H9 (cell line): Measurements from ENCODE around the gene YDJC. TPM values are rescaled to one million over a fixed set of nuclear protein-coding genes. Genes with fewer than 3 reads are reported as not detected.

Experiments
- DNase-seq: peaks from one replicate; pipeline ENCODE4 v3.0.0-alpha.2; 2017
- H2AFZ ChIP-seq: one replicate; pipeline ENCODE4 v1.6.1; 2013; ENCODE audit warnings: mild to moderate bottlenecking, low read length, control low read depth, moderate library complexity
- H2AK5ac ChIP-seq: 2 replicates; pipeline ENCODE4 v1.6.1; 2013; ENCODE audit warnings: low read length, control low read depth, mixed read lengths; ENCODE audit not compliant: insufficient read length
- H2BK120ac ChIP-seq: one replicate; pipeline ENCODE4 v1.6.1; 2013; ENCODE audit warnings: low read depth, mild to moderate bottlenecking, low read length, control low read depth, inconsistent platforms; ENCODE audit not compliant: poor library complexity, severe bottlenecking
- H2BK12ac ChIP-seq: 2 replicates; pipeline ENCODE4 v1.6.1; 2013; ENCODE audit warnings: low read length, control low read depth, mixed read lengths, low read depth; ENCODE audit not compliant: insufficient read length
- H2BK15ac ChIP-seq: 2 replicates; pipeline ENCODE4 v1.6.1; 2013; ENCODE audit warnings: low read depth, low read length, control low read depth
- H2BK20ac ChIP-seq: one replicate; pipeline ENCODE4 v1.6.1; 2013; ENCODE audit warnings: low read depth, mild to moderate bottlenecking, low read length, control low read depth, inconsistent platforms; ENCODE audit not compliant: poor library complexity, severe bottlenecking
- H2BK5ac ChIP-seq: 2 replicates; pipeline ENCODE4 v1.6.1; 2013; ENCODE audit warnings: low read length, control low read depth, mixed read lengths; ENCODE audit not compliant: insufficient read length
- H3K14ac ChIP-seq: 2 replicates; pipeline ENCODE4 v1.6.1; 2013; ENCODE audit warnings: low read length, control low read depth; ENCODE audit not compliant: insufficient read depth
- H3K18ac ChIP-seq: 2 replicates; pipeline ENCODE4 v1.6.1; 2013; ENCODE audit warnings: low read depth, mild to moderate bottlenecking, mixed read lengths, low read length, control low read depth; ENCODE audit not compliant: insufficient read length
- H3K23ac ChIP-seq: 2 replicates; pipeline ENCODE4 v1.6.1; 2013; ENCODE audit warnings: low read length, control low read depth, mixed read lengths, low read depth; ENCODE audit not compliant: insufficient read length
- H3K23me2 ChIP-seq: 2 replicates; pipeline ENCODE4 v1.6.1; 2013; ENCODE audit warnings: low read depth, mild to moderate bottlenecking, mixed read lengths, low read length, control low read depth; ENCODE audit not compliant: insufficient read length, poor library complexity, severe bottlenecking
- H3K27ac ChIP-seq: 2 replicates; pipeline ENCODE4 v1.5.1; 2013; ENCODE audit warnings: low read length, control low read depth, mixed read lengths, low read depth; ENCODE audit not compliant: insufficient read length
- H3K27me3 ChIP-seq: 2 replicates; pipeline ENCODE4 v1.6.1; 2013; ENCODE audit warnings: low read length, control low read depth, inconsistent platforms; ENCODE audit not compliant: insufficient read depth
- H3K4ac ChIP-seq: 2 replicates; pipeline ENCODE4 v1.6.1; 2013; ENCODE audit warnings: low read depth, mild to moderate bottlenecking, control low read depth, inconsistent platforms, low read length, moderate library complexity
- H3K4me1 ChIP-seq: 2 replicates; pipeline ENCODE4 v1.6.1; 2013; ENCODE audit warnings: low read length, control low read depth, inconsistent platforms; ENCODE audit not compliant: insufficient read depth
- H3K4me2 ChIP-seq: 2 replicates; pipeline ENCODE4 v1.6.1; 2013; ENCODE audit warnings: low read length, control low read depth, mixed read lengths; ENCODE audit not compliant: insufficient read length, insufficient read depth
- H3K56ac ChIP-seq: 2 replicates; pipeline ENCODE4 v1.6.1; 2013; ENCODE audit warnings: low read depth, mild to moderate bottlenecking, mixed read lengths, low read length, control low read depth; ENCODE audit not compliant: insufficient read length
- H3K79me1 ChIP-seq: 2 replicates; pipeline ENCODE4 v1.6.1; 2013; ENCODE audit warnings: low read depth, mild to moderate bottlenecking, moderate library complexity, low read length, control low read depth, inconsistent platforms; ENCODE audit not compliant: insufficient read depth, poor library complexity, severe bottlenecking
- H3K79me2 ChIP-seq: 2 replicates; pipeline ENCODE4 v1.6.1; 2013; ENCODE audit warnings: low read length, control low read depth, inconsistent platforms; ENCODE audit not compliant: insufficient read depth
- H3K9ac ChIP-seq: 2 replicates; pipeline ENCODE4 v1.6.1; 2013; ENCODE audit warnings: low read length, control low read depth, mixed read lengths; ENCODE audit not compliant: insufficient read length; ENCODE audit errors: extremely low read depth
- H3K9me3 ChIP-seq: one replicate; pipeline ENCODE4 v1.6.1; 2013; ENCODE audit warnings: low read depth, low read length, inconsistent platforms; ENCODE audit not compliant: control insufficient read depth
- H3T11ph ChIP-seq: one replicate; pipeline ENCODE4 v1.6.1; 2013; ENCODE audit warnings: mild to moderate bottlenecking, low read length, control low read depth, inconsistent platforms
- H4K20me1 ChIP-seq: one replicate; pipeline ENCODE4 v1.6.1; 2013; ENCODE audit not compliant: control insufficient read depth, insufficient read length, insufficient read depth
- H4K5ac ChIP-seq: 2 replicates; pipeline ENCODE4 v1.6.1; 2013; ENCODE audit warnings: low read depth, mild to moderate bottlenecking, mixed read lengths, low read length, control low read depth; ENCODE audit not compliant: insufficient read length
- H4K8ac ChIP-seq: replicated peaks from 2 replicates; pipeline ENCODE4 v1.6.1; 2013; ENCODE audit warnings: low read length, control low read depth, mixed read lengths, low read depth; ENCODE audit not compliant: insufficient read length
- H4K91ac ChIP-seq: 2 replicates; pipeline ENCODE4 v1.6.1; 2013; ENCODE audit warnings: low read depth, mild to moderate bottlenecking, moderate library complexity, mixed read lengths, low read length, control low read depth; ENCODE audit not compliant: insufficient read length
- H3K27ac Mint-ChIP-seq, 3 experiments: 2 replicates in 2 of 3; 3 replicates in 1 of 3; pipeline ENCODE4 v1.8.0; 2020 to 2021; ENCODE audit warnings: mixed read lengths in 3 of 3, mild to moderate bottlenecking in 1 of 3, moderate library complexity in 1 of 3
- H3K27me3 Mint-ChIP-seq: 2 replicates; pipeline ENCODE4 v1.8.0; 2021; ENCODE audit warnings: low read depth, mild to moderate bottlenecking, moderate library complexity, mixed read lengths
- H3K36me3 Mint-ChIP-seq, 3 experiments: 2 replicates in 2 of 3; 3 replicates in 1 of 3; pipeline ENCODE4 v1.8.0; 2020 to 2021; ENCODE audit warnings: low read depth in 3 of 3, mixed read lengths in 3 of 3; ENCODE audit not compliant: insufficient read depth in 1 of 3
- H3K4me1 Mint-ChIP-seq, 2 experiments: 2 replicates each; pipeline ENCODE4 v1.8.0; 2020; ENCODE audit warnings: mixed read lengths in 2 of 2
- H3K4me3 Mint-ChIP-seq, 2 experiments: 2 replicates in 1 of 2; 3 replicates in 1 of 2; pipeline ENCODE4 v1.8.0; 2020 to 2021; ENCODE audit warnings: mild to moderate bottlenecking in 2 of 2, mixed read lengths in 2 of 2, moderate library complexity in 1 of 2
- H3K9me3 Mint-ChIP-seq, 2 experiments: 2 replicates in 1 of 2; 3 replicates in 1 of 2; pipeline ENCODE4 v1.8.0; 2020; ENCODE audit warnings: mild to moderate bottlenecking in 2 of 2, mixed read lengths in 2 of 2, moderate library complexity in 1 of 2
- CTCF ChIP-seq: fragments of 200-600 bp; sonication (generic); conservative IDR thresholded peaks from 3 replicates; pipeline ENCODE4 v1.8.0; 2021; ENCODE audit warnings: antibody characterized with exemption, mild to moderate bottlenecking
- WGBS: extraction: QIAGEN DNeasy Blood & Tissue Kit; methylation state at CpG from one replicate; pipeline ENCODE4 v1.1.7; 2013; ENCODE audit warnings: missing lambda C conversion rate, low lambda C conversion rate, mixed read lengths; ENCODE audit not compliant: insufficient read length; ENCODE audit errors: extremely low coverage; 5-methylcytosine and 5-hydroxymethylcytosine counted together
- total RNA-seq: library from RNA; stranded (reverse); gene quantifications from 2 replicates; pipeline ENCODE4 v1.2.1, GENCODE V29; 2021

YDJC gene
- total RNA-seq, 1 experiment from 2014 or later = 30.2 TPM

- Histone ChIP-seq H4K20me1 (no peaks in the 10 kb centered on the region), H3K79me2 (no peaks in the 10 kb centered on the region), H2BK5ac (no peak overlapping the region), H3K27ac (no peak overlapping the region), H3K14ac (no peak overlapping the region), H3K4ac (no peak overlapping the region), H3K23me2 (no peaks in the 10 kb centered on the region), H4K8ac (no peak overlapping the region), H4K5ac (no peak overlapping the region), H3K56ac (no peak overlapping the region), H3K4me1 (no peaks in the 10 kb centered on the region), H4K91ac (no peak overlapping the region), H3K9me3 (no peaks in the 10 kb centered on the region), H2AK5ac (no peak overlapping the region), H3K9ac (no peak overlapping the region), H3K23ac (no peak overlapping the region), H3K4me2 (peak overlapping the region; percentile 54), H2BK20ac (no peak overlapping the region), H3T11ph (no peak overlapping the region), H3K79me1 (peaks cover 3% of the 10 kb centered on the region), H2BK12ac (no peak overlapping the region), H2BK15ac (no peak overlapping the region), H2AFZ (no peak overlapping the region), H3K18ac (no peak overlapping the region), H2BK120ac (no peak overlapping the region), H3K27me3 (no peaks in the 10 kb centered on the region)
- Mint-ChIP-seq H3K9me3 (no peaks in the 10 kb centered on the region; a peak in 1 of 5 replicates), H3K27ac (no peak overlapping the region), H3K4me3 (peak overlapping the region; percentile 89 to 95), H3K36me3 (peaks cover 0 to 2% (median 2%) of the 10 kb centered on the region in 3 experiments; a peak in 2 of 7 replicates), H3K4me1 (peaks cover 5 to 17% of the 10 kb centered on the region in 2 experiments), H3K27me3 (peaks cover 20% of the 10 kb centered on the region)
- DNase-seq = no peak
- no CpG with 5 or more reads among the region's 26 CpGs for WGBS
- no peak for TF ChIP-seq CTCF
Observed at GRCh38 chr22:21665047-21665851, 35.4 kb upstream of the YDJC start.
